HepG2 (cell line): ENCODE data around the gene ZNF451. TPM values are rescaled to one million over a fixed set of nuclear protein-coding genes. Genes with fewer than 3 reads are reported as not detected.
A peak's percentile ranks its signal among the peaks of the same experiment; 100 is the strongest.

Source experiments
- ATAC-seq: fragments of 200-7000 bp; cut with Tn5 transposase; 3 replicates; pipeline ENCODE4 v1.9.1; 2020; ENCODE audit warnings: mild to moderate bottlenecking, moderate library complexity
- BruUV-seq: library from RNA; stranded (reverse); fragments of 400-500 nt; replicated peaks from 2 replicates; lab custom pipeline; 2021; lab: Mats Ljungman, UMichigan
- CTCF ChIA-PET: fragments of 300-600 bp; formaldehyde crosslinking; extraction: SDS; loops from one replicate; lab custom pipeline; 2021; ENCODE audit warnings: low total read pairs, inconsistent platforms, low intra/inter-chr PET ratio; lab: Yijun Ruan, JAX
- POLR2A ChIA-PET: fragments of 350-600 bp; sonication (Branson Sonifier 250); formaldehyde crosslinking; loops from one replicate; lab custom pipeline; 2020; ENCODE audit warnings: antibody characterized with exemption, inconsistent platforms; lab: Yijun Ruan, JAX
- DNase-seq: peaks from one replicate; pipeline ENCODE4 v3.0.0-alpha.2; 2015; ENCODE audit warnings: low spot score
- FAIRE-seq: peaks from 3 replicates; lab custom pipeline; 2011; peaks lifted over from hg19 to GRCh38; lab: Jason Lieb, UNC
- H2AFZ ChIP-seq: one replicate; pipeline ENCODE4 v1.6.1; 2011; ENCODE audit warnings: low read length, inconsistent platforms
- H3K27ac ChIP-seq: fragments of 300-600 bp; 3 replicates; pipeline ENCODE4 v1.8.0; 2011; ENCODE audit warnings: mixed run types, mild to moderate bottlenecking, mixed read lengths, low read length, inconsistent platforms; ENCODE audit not compliant: insufficient read depth; ENCODE audit errors: extremely low read length
- H3K27me3 ChIP-seq, 2 experiments: fragments of 200-600 bp in 1 of 2; 2 replicates in 1 of 2; 3 replicates in 1 of 2; pipeline versions ENCODE4 v1.6.0 to v1.8.0; 2011; ENCODE audit warnings: low read length in 2 of 2, mild to moderate bottlenecking in 2 of 2, moderate library complexity in 2 of 2, inconsistent platforms in 1 of 2; ENCODE audit not compliant: insufficient read depth in 2 of 2, control insufficient read depth in 1 of 2
- H3K36me3 ChIP-seq, 2 experiments: fragments of 200-600 bp in 1 of 2; replicated peaks in 1 of 2; 2 replicates in 1 of 2; 3 replicates in 1 of 2; pipeline versions ENCODE4 v1.5.1 to v1.8.0; 2011; ENCODE audit warnings: low read length in 2 of 2, inconsistent platforms in 1 of 2; ENCODE audit not compliant: insufficient read depth in 2 of 2, control insufficient read depth in 1 of 2
- H3K4me1 ChIP-seq: 2 replicates; pipeline ENCODE4 v1.5.1; 2012; ENCODE audit warnings: low read length, inconsistent platforms; ENCODE audit not compliant: insufficient read depth
- H3K4me2 ChIP-seq: 2 replicates; pipeline ENCODE4 v1.6.0; 2011; ENCODE audit warnings: low read depth, low read length, inconsistent platforms
- H3K4me3 ChIP-seq, 3 experiments: fragments of 200-600 bp in 1 of 3; sonication (generic), shearing (Covaris generic) in 1 of 3; replicated peaks in 1 of 3; 2 replicates each; pipeline ENCODE4 v1.5.1; 2011 to 2016; ENCODE audit warnings: low read length in 3 of 3, inconsistent platforms in 2 of 3, low read depth in 2 of 3, mild to moderate bottlenecking in 2 of 3, control low read depth in 1 of 3, mixed read lengths in 1 of 3; ENCODE audit not compliant: insufficient read depth in 1 of 3
- H3K79me2 ChIP-seq: one replicate; pipeline ENCODE4 v1.6.1; 2011; ENCODE audit warnings: low read length, inconsistent platforms; ENCODE audit not compliant: insufficient read depth
- H3K9ac ChIP-seq: 2 replicates; pipeline ENCODE4 v1.6.0; 2011; ENCODE audit warnings: mild to moderate bottlenecking, low read depth, low read length, inconsistent platforms; ENCODE audit not compliant: insufficient read depth
- H3K9me3 ChIP-seq: 2 replicates; pipeline ENCODE4 v1.5.1; 2012; ENCODE audit warnings: mild to moderate bottlenecking, low read length
- H4K20me1 ChIP-seq: 2 replicates; pipeline ENCODE4 v1.6.0; 2011; ENCODE audit warnings: inconsistent platforms, mild to moderate bottlenecking, low read length, moderate library complexity; ENCODE audit not compliant: insufficient read depth
- RBM22 ChIP-seq: fragments of 200-400 bp; formaldehyde crosslinking; optimal IDR thresholded peaks from 2 replicates; pipeline ENCODE3; 2017; ENCODE audit warnings: mild to moderate bottlenecking, low read length, moderate library complexity
- RNF219 ChIP-seq: sonication (generic); formaldehyde crosslinking; IDR thresholded peaks from 2 replicates; pipeline ENCODE4 v1.5.0; 2020; ENCODE audit warnings: mild to moderate bottlenecking, missing genetic modification reagents
- SIN3B ChIP-seq: fragments of 150-350 bp; IDR thresholded peaks from 2 replicates; pipeline ENCODE4 v1.6.1; 2014; ENCODE audit warnings: low read length
- TP53 ChIP-seq: sonication (generic); formaldehyde crosslinking; conservative IDR thresholded peaks from 2 replicates; pipeline ENCODE4 v1.4.0; 2020; ENCODE audit warnings: missing genetic modification reagents
- ZNF224 ChIP-seq: sonication (generic); formaldehyde crosslinking; IDR thresholded peaks from 2 replicates; pipeline ENCODE4 v1.5.0; 2020; ENCODE audit warnings: mild to moderate bottlenecking, missing genetic modification reagents
- ZNF30 ChIP-seq: sonication (generic); formaldehyde crosslinking; IDR thresholded peaks from 2 replicates; pipeline ENCODE4 v1.5.0; 2020; ENCODE audit warnings: mild to moderate bottlenecking, missing genetic modification reagents
- ZNF446 ChIP-seq: sonication (generic); formaldehyde crosslinking; IDR thresholded peaks from 2 replicates; pipeline ENCODE4 v1.5.0; 2020; ENCODE audit warnings: mild to moderate bottlenecking, missing genetic modification reagents
- WGBS: methylation state at CpG from one replicate; pipeline ENCODE4 v1.1.6; 2017; ENCODE audit warnings: low lambda C conversion rate; 5-methylcytosine and 5-hydroxymethylcytosine counted together
- in situ Hi-C: cut with HindIII; loops from 2 replicates; pipeline ENCODE4 v1.10.0; 2017; ENCODE audit warnings: low pct_unique_long_range_greater_than_20kb; ENCODE audit not compliant: extremely low pct_ligation_motif_present
- intact Hi-C: fragments of 100-400 bp; cut with micrococcal nuclease; formaldehyde crosslinking; loops from one replicate; pipeline ENCODE4 v1.10.0; 2022; ENCODE audit not compliant: unreplicated experiment
- polyA plus RNA-seq, 8 experiments: library from polyadenylated mRNA; depleted of rRNA in 3 of 8; stranded (reverse) in 7 of 8; unstranded in 1 of 8; fragments of >200 nt; fragmentation: Illumina TruSeq in 4 of 8; extraction: Trizol in 4 of 8; gene quantifications; 2 replicates each; pipeline versions ENCODE4 v1.2.1 to v1.2.3, GENCODE V29; 2011 to 2016; ENCODE audit warnings: low read depth in 4 of 8, missing spikeins in 1 of 8, mixed read lengths in 1 of 8; ENCODE audit not compliant: insufficient read depth in 1 of 8
- total RNA-seq, 5 experiments: library from RNA; depleted of rRNA; stranded (reverse); fragments of >200 nt; fragmentation: Illumina TruSeq; extraction: Trizol; gene quantifications; 2 replicates each; pipeline ENCODE4 v1.2.3, GENCODE V29; 2016; ENCODE audit warnings: low read depth in 1 of 5

The ZNF451 gene
- total and polyA plus RNA-seq, 2 of the 13 experiments (the other 11 are each of a cell fraction or from before 2014, with no cell fraction given), result 32.1 to 65.7 TPM

GRCh38 chr6:57117796-57118195 lies 27.8 kb downstream of the ZNF451 start:
- intact Hi-C loops, result no loop called here
- POLR2A ChIA-PET, result no interaction called here

GRCh38 chr6:57123111-57123510 lies 33.1 kb downstream of the ZNF451 start:
- FAIRE-seq (no peak), ATAC-seq (no peak), DNase-seq (no peak)
- no peaks in the 10 kb centered on the region for H3K9me3 ChIP-seq
- no peak overlapping the region for H2AFZ ChIP-seq
- peak; percentile 40 for TF ChIP-seq RBM22
- no peak for TF ChIP-seq ZNF224 (CRISPR knock-in tag)
- 0 out of 2 replicates have a peak, but pooled peaks have one; percentile 41 for TF ChIP-seq ZNF446 (CRISPR knock-in tag)
- H3K9ac ChIP-seq, result no peak overlapping the region
- in situ Hi-C loops, result no loop called here
- CTCF ChIA-PET, result no interaction called here
- no peaks in the 10 kb centered on the region for H3K27me3 ChIP-seq
- H3K4me2 ChIP-seq, result no peak overlapping the region
- peaks cover 36% of the 10 kb centered on the region for H3K79me2 ChIP-seq
- no peaks in the 10 kb centered on the region; the same call in 1 of the 2 replicates for H4K20me1 ChIP-seq
- 97% methylated on average over 1 of the region's 1 CpG for WGBS
- peaks cover 30% of the 10 kb centered on the region for H3K4me1 ChIP-seq
- no TSS peak for BruUV-seq
- no peak overlapping the region for H3K4me3 ChIP-seq
- POLR2A ChIA-PET, result no interaction called here
- H3K36me3 ChIP-seq, result peaks cover 0 to 5% of the 10 kb centered on the region in 2 experiments; a peak in 1 of 5 replicates
- H3K27ac ChIP-seq, result no peak overlapping the region
- intact Hi-C loops, result no loop called here

More at GRCh38 chr6:57117796-57118195, 27.8 kb downstream of the ZNF451 start:
- Histone ChIP-seq H3K36me3 (peaks cover 0 to 5% of the 10 kb centered on the region in 2 experiments; a peak in 1 of 5 replicates), H4K20me1 (no peaks in the 10 kb centered on the region; the same call in 1 of the 2 replicates), H3K9ac (no peak overlapping the region), H3K9me3 (no peaks in the 10 kb centered on the region), H3K4me3 (no peak overlapping the region), H3K27me3 (no peaks in the 10 kb centered on the region), H3K27ac (no peak overlapping the region), H2AFZ (no peak overlapping the region), H3K4me2 (no peak overlapping the region), H3K79me2 (peaks cover 67% of the 10 kb centered on the region), H3K4me1 (peaks cover 38% of the 10 kb centered on the region)
- ATAC-seq (no peak), DNase-seq (no peak), FAIRE-seq (no peak)
- CTCF ChIA-PET, result no interaction called here
- no peak for TF ChIP-seq ZNF30 (CRISPR knock-in tag)
- no peak for TF ChIP-seq RNF219 (CRISPR knock-in tag)
- no peak for TF ChIP-seq SIN3B
- TF ChIP-seq TP53 (CRISPR knock-in tag), result no peak
- 77% methylated on average over 2 of the region's 2 CpGs for WGBS
- no TSS peak for BruUV-seq
- in situ Hi-C loops, result no loop called here
